HG03196 (cell line): ENCODE results near the gene FAM124B.

Source experiments
- ATAC-seq: cut with Tn5 transposase; IDR thresholded peaks from one replicate; pipeline ENCODE4 v1.9.1; 2021; ENCODE audit not compliant: unreplicated experiment

FAM124B gene, protein sequence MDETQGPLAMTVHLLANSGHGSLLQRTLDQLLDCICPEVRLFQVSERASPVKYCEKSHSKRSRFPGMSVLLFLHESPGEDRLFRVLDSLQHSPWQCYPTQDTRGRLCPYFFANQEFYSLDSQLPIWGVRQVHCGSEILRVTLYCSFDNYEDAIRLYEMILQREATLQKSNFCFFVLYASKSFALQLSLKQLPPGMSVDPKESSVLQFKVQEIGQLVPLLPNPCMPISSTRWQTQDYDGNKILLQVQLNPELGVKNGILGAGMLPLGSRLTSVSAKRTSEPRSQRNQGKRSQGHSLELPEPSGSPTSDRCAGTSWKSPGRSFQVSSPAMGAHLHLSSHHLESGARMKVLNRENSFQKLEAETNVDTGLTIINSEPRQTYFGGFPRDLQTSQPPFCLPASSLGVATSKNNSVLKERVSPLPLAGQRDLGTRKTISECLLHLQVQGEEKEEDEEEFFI

GRCh38 chr2:224401641-224402342 lies at the start of gene FAM124B:
Gene FAM124B (minus strand): TSS chr2:224402107. CDS start chr2:224401768, 339 bp downstream.
- ATAC-seq: no peak

DNA sequence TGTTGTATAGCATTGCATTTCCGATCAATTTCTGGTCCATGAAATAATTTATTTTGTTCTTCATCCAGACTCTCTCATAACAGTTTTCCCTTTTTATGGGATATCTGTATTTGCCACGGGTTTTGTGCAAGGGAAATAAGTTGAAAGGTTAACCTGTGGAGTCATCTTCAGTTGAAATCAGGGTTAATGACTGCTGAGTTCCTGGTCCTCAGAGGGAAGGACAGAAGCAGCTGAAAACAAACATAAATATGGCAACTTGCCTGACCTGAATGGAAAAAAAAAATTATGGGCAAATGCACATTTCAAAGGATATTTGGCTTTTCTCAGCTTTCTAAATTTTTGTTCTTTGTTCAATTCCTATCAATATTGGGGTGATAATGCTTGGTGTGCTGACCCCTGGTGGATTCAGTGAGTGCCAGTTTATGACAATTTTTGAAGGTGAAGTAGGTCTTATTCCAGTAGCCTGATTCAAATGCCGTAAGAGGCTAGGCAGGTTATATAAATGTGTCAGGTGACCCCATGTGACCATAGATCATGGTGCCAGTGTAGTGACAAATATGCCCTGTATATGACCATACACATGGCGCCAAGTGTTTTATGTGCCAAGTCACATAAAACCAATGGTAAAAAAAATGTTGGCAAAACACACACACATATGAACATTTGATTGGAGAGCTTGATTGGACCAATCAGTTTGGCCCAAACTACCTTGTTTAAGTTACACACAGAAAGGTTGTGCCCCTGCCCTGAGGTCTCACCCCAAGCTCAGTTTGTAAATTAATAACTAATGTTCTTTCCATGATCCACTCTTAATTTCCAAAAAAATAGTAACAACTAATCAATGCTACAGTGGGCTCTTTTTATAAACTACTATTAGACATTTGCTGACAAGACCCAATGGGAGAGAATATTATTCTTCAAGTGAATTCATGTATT lies 47.6 kb upstream of the FAM124B start:
- ATAC-seq: no peak

DNA sequence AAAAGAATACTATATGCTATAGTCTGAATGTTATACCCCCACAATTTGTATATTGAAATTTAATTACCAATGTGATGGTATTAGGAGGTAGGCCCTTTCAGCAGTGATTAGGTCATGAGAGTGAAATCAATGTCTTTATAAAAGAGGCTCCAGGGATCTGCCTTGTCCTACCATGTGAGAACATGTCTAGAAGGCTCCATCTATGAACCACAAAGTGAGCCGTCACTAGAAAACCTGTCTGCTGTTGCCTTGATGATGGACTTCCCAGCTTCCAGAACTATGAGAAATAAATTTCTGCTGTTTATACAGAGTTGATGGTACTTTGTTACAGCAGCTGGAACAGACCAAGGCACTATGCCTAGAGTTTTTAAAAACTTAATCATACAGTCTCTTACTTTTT lies 46.3 kb upstream of the FAM124B start:
- no peak for ATAC-seq

DNA sequence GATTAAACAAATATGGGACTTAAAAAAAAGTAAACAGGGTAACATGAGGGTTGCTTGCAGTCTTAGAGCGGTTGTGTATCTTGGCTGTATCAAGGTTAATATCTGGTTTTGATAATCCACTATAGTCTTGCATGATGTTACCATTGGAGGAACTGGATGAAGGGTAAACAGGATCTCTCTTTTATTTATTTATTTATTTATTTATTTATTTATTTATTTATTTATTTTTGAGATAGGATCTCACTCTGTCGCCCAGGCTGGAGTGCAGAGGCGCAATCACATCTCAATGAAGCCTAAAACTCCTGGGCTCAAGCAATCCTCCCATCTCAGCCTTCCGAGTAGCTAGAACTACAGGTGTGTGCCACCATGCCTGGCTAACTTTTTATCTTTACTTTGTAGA lies 42.9 kb upstream of the FAM124B start:
- no peak for ATAC-seq

DNA sequence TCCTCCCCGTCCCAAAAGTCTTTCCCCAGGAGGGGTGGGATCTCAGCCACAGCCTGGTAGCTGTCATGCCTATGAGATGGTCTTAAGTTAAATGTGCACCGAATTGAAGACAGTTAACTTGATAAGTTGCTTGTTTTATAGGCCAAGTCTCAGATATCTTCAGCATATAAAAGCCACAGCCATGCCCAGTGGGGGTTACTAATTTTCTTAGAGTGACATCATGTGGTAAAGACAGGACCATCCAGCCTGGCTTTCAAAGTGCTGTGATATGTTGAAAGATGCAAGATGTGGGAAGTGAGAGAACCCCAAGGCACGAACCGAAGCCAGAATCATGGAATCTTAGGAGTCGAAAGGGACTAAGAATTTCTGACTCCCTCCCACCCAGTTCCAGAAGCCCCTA lies 42.1 kb upstream of the FAM124B start:
- no peak for ATAC-seq

- ATAC-seq: no peak
Measured at GRCh38 chr2:224442071-224442967, 40.4 kb upstream of the FAM124B start.

DNA sequence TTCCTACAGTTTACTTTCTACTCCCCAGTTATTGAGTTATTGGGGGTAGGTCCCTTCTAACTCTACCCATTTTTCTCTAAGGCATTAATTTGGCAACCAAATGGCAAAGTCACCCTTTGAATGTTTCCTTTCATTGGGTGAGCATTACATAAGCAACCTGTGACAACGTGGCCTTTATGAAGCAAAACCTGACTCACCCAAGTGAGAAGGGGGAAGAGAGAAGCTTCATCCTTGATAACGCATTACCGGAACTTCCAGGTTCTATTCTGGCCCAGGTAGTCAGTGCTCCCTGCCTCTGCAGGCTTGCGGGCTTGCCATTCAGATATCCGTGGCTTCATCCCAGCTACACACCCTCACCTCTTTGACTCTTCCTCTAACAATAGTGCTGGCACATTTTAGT lies 39.1 kb upstream of the FAM124B start:
- ATAC-seq: no peak

DNA sequence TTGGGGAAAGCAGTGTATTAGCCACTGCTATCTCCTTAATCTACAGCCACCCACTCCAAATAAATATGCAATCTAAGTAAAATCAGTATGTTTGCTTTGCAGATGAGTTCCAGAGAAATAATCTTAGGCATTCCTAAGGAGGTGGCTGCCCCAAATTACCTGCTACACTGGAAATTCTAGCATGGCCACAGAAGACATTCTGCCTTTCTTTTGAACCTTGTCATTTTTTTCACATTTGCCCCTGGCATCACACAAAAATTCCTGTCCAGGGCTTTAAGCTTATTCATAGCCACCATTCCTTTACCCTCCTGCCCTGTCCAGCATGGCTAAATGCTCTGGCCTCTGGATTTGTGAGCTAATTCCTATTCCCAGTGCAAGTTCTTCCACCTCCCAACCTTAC lies 36.8 kb upstream of the FAM124B start:
- no peak for ATAC-seq

- ATAC-seq: no peak
Measured at GRCh38 chr2:224436634-224437033, 34.7 kb upstream of the FAM124B start.

GRCh38 chr2:224434618-224435017 lies 32.7 kb upstream of the FAM124B start:
- ATAC-seq: no peak

DNA sequence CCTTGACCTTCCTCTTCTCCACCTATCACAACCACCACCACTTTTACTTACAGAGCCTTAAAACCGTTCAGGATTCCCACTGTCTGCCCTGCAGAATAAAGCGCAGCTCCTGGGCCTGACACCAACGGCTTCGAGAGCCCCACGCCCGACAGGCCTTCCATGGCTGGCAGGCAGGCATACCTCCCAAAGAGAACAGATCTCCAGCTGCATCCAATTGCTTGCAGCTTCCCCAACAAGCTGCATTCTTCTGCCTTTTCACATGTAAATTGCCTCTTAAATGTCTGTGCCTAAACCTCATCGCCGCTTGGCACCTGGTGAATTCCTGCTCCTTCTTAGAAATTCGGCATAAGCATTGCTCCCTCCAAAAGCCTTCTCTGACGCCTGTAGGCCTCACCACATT lies 31.5 kb upstream of the FAM124B start:
- ATAC-seq: no peak

- no peak for ATAC-seq
Measured at GRCh38 chr2:224432003-224432579, 30.2 kb upstream of the FAM124B start.

GRCh38 chr2:224429441-224429810 lies 27.5 kb upstream of the FAM124B start:
- ATAC-seq: no peak

DNA sequence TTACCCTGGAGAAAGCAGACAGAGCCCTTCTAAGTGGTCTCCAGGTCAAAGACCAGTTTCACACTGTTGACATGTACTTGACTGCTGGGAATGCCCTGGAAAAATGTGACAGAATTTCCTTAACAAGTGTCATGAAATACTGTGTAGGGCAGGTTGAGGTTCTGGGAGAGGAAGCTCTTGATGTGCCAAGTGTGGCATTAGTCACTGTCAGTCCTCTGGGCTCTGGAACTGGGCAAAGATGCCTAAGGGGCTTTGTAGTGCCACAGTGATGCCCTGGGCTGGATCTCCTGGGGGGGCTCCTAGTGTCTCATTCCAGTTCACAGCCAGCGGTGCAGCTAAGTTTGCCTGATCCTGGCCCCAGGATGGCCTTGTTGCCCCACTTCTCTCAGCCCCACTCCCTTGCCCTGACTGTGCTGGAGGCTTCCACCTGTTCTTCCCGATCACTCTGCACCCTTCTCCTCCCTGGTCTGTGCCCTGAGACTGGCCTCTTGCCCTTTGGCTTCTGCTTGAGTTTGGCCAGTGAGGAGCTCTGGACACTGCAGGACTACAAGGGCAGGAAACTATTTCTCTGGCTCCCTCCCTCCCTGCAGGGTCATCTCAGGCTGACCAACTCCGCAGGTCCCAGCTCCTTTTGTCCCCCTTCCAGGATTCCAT lies 27.0 kb upstream of the FAM124B start:
- no peak for ATAC-seq

DNA sequence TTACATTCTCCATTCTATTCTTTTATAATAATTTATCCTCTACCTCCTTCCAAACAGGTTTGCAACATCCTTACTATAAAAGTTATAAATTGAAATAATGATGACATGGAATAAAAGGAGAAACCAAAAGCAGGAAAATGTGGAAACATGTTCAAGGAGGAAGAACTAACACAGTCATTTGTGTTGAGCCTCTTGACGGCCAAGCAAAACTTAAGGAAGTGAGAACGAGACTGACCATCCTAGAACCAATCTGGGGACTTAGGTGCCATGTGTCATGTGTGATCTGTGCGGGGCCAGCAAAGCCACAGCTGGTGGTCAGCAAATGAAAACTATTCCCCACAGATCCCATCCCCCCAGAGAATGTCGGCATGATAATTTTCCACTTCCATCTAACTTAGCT lies 25.6 kb upstream of the FAM124B start:
- ATAC-seq: no peak

DNA sequence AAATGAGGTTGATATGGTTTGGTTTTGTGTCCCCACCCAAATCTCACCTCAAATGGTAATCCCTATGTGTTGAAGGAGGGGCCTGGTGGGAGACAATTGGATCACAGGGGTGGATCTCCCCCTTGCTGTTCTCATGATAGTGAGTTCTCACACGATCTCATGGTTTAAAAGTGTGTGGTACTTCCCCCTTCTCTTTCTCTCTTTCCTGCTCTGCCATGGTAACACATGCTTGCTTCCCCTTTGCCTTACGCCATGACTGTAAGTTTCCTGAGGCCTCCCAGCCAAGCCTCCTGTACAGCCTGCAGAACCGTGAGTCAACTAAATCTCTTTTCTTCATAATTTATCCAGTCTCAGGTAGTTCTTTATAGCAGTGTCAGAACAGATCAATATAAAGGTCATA lies 24.7 kb upstream of the FAM124B start:
- ATAC-seq: no peak

DNA sequence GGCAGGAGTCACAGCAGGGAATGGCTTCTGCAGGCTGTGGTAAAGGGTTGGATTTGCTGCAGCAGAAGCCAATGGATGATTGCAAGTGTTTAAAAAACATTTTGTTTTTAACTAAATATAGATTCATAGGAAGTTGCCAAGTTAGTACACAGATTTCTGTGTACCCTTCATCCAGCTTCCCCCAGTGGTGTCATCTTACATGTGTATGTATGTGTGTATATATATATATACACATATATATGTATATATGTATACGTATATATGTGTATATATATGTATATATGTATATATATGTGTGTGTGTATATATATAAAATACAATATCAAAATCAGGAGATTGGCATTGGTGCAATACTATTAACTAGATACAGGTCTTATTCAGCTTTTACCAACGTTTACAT lies 19.2 kb upstream of the FAM124B start:
- ATAC-seq: no peak

DNA sequence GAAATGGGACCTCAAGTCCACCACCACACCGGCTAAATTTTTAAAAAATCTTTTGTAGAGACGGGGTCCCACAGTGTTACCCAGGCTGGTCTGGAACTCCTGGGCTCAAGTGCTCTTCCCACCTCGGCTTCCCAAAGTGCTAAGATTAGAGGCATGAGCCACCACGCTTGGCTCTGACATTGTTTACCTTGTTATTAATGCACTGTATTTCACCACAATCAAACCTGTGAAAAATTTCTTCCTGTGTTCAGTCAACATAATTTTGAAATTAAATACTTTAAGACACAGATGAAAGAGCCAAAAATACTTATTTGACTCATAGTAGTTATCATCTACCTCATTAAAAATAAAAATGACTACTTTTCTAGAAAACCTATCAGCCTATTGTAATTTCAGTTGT lies 16.0 kb upstream of the FAM124B start:
- no peak for ATAC-seq

DNA sequence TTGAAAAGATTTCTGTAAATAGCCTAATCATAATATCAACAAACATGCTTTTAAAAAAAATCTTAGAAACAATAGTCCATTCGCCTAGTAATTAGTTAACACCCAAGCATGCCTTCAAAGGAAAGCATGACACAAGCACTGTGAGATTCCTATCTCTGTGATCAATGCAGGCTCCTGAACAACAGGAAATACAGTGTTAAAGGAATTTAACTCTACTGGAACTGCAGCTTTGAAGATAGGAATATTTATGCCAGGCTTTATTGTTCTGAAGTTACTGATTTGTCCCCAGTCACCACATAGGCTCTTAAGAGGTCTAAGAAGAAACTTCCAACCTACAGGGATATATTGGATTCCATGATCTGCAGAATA lies 15.4 kb upstream of the FAM124B start:
- ATAC-seq: no peak
